ENCODE results near the gene SPINT3.

The SPINT3 gene

GRCh38 chr20:45470937-45471336 lies 44.5 kb downstream of the SPINT3 start:
- no peak for DNase-seq (ENCODE audit: low read depth)
- TF ChIP-seq CTCF (conservative IDR thresholded peaks at IDR 0.05; ENCODE audit: low read length): peak; percentile 17; the same call in 1 of the 2 replicates
- H3K4me3 ChIP-seq (ENCODE audit: low read length): peak overlapping the region; percentile 34

- TF ChIP-seq CTCF (conservative IDR thresholded peaks at IDR 0.05; ENCODE audit: low read length): no peak
- H3K4me3 ChIP-seq (ENCODE audit: low read length): peak overlapping the region; percentile 34
- DNase-seq (ENCODE audit: low read depth): no peak
Measured at GRCh38 chr20:45470262-45470931, 45.0 kb downstream of the SPINT3 start.

- TF ChIP-seq CTCF (conservative IDR thresholded peaks at IDR 0.05; ENCODE audit: low read length): no peak
- H3K4me3 ChIP-seq (ENCODE audit: low read length): peak within 1 kb of the TSS; percentile 34
Measured at GRCh38 chr20:45469336-45470261, 45.8 kb downstream of the SPINT3 start, which contains the start of gene WFDC2. WFDC2 (plus strand) TSS chr20:45469753; CDS start chr20:45469782, 29 bp downstream.

GRCh38 chr20:45467861-45468260 lies 47.6 kb downstream of the SPINT3 start:
- no peak for DNase-seq (ENCODE audit: low read depth)
- no peak for TF ChIP-seq CTCF (conservative IDR thresholded peaks at IDR 0.05; ENCODE audit: low read length)
- no peak overlapping the region for H3K4me3 ChIP-seq (ENCODE audit: low read length)

More at GRCh38 chr20:45469336-45470261, 45.8 kb downstream of the SPINT3 start, which contains the start of gene WFDC2:
- DNase-seq (ENCODE audit: low read depth): no peak

- no peak overlapping the region for H3K4me3 ChIP-seq (ENCODE audit: low read length)
- TF ChIP-seq CTCF (conservative IDR thresholded peaks at IDR 0.05; ENCODE audit: low read length): no peak
- DNase-seq (ENCODE audit: low read depth): no peak
Measured at GRCh38 chr20:45467172-45467571, 48.2 kb downstream of the SPINT3 start.

GRCh38 chr20:45465491-45466266 lies 49.7 kb downstream of the SPINT3 start:
- H3K4me3 ChIP-seq (ENCODE audit: low read length): no peak overlapping the region
- no peak for DNase-seq (ENCODE audit: low read depth)
- TF ChIP-seq CTCF (conservative IDR thresholded peaks at IDR 0.05; ENCODE audit: low read length): no peak

All from AG10803 (cell line).